ENCODE measurements around the gene EIF4E1B.
A peak's percentile ranks its signal among the peaks of the same experiment; 100 is the strongest.

The EIF4E1B gene

DNA sequence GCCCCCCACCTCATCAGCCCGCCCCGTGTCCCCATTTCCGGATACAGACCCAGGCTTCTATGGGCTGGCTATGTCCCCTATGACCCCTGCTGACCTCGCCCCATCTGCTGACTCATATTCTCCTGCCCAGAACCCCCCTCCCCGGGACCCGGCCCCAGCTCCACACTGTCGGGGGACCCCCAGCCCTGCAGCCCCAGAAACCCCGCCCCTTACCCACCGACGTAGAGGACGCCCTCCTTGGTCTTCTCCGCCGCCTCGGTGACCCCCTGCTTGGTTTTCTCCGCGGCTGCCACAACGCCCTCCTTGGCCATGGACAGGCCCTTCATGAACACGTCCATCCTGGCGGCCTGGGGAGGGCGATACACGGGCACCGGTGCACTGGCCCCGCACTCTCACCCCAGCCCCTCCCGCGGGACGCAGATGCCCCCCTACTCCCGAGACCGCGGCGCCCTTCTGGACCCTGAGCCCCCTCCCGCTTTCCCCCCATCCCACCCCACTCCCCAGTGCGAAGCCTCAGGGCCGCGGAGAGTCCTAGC, 1.1 kb upstream of the EIF4E1B start:
- no peak for TF ChIP-seq CTCF (conservative IDR thresholded peaks at IDR 0.05)
- peak overlapping the region; percentile 62; the same call in 1 of the 2 replicates for H3K27ac ChIP-seq

- no peak for TF ChIP-seq CTCF (conservative IDR thresholded peaks at IDR 0.05)
- H3K27ac ChIP-seq = peak overlapping the region; percentile 62
Measured at GRCh38 chr5:176630681-176631222, 277 bp downstream of the EIF4E1B start.

- TF ChIP-seq CTCF (conservative IDR thresholded peaks at IDR 0.05) = no peak
- peak overlapping the region; percentile 62; the same call in 1 of the 2 replicates for H3K27ac ChIP-seq
Measured at GRCh38 chr5:176631383-176632200, 1.1 kb downstream of the EIF4E1B start.

- no peak overlapping the region for H3K27ac ChIP-seq
- no peak for TF ChIP-seq CTCF (conservative IDR thresholded peaks at IDR 0.05)
Measured at GRCh38 chr5:176632745-176633144, 2.3 kb downstream of the EIF4E1B start.

GRCh38 chr5:176633598-176633997, 3.1 kb downstream of the EIF4E1B start:
- no peak overlapping the region for H3K27ac ChIP-seq
- TF ChIP-seq CTCF (conservative IDR thresholded peaks at IDR 0.05) = no peak

GRCh38 chr5:176636426-176636825, 6.0 kb downstream of the EIF4E1B start:
- no peak overlapping the region for H3K27ac ChIP-seq
- TF ChIP-seq CTCF (conservative IDR thresholded peaks at IDR 0.05) = no peak

GRCh38 chr5:176637556-176637955, 7.1 kb downstream of the EIF4E1B start:
- no peak overlapping the region for H3K27ac ChIP-seq
- no peak for TF ChIP-seq CTCF (conservative IDR thresholded peaks at IDR 0.05)
